ENCODE results near the gene PTPRE.

Gene PTPRE

GRCh38 chr10:127986531-127987466 is 79.9 kb downstream of the PTPRE start:
- no peak for DNase-seq

GRCh38 chr10:127987467-127988380 is 80.8 kb downstream of the PTPRE start:
- no peak for DNase-seq

- DNase-seq: no peak
Observed at GRCh38 chr10:127989481-127990012, 82.6 kb downstream of the PTPRE start.

DNA sequence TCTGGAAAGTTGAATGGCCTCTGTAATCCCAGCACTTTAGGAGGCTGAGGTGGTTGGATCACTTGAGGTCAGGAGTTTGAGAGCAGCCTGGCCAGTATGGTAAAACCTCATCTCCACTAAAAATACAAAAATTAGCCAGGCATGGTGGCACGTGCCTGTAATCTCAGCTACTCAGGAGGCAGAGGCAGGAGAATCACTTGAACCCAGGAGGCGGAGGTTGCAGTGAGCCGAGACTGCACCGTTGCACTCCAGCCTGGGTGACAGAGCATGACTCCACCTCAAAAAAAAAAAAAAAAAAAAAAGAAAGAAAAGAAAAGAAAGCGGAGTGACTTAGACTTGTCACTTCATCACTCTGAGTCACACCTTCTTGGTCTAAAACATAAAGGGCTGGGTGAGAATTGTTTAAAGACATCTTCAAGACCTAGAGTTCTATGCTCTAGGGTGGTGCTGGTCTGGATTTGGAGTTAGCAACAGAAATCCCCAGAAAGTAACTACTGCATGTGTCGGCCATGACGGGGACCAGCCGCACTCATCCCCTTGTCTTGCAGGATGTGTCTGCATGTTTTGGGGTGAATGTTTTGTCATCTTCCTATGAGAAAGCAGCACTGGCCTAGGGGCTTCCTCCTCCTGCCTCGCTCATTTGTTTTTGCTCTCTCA is 83.4 kb downstream of the PTPRE start:
- peak; percentile 29 for DNase-seq

GRCh38 chr10:127990846-127991542 is 84.1 kb downstream of the PTPRE start:
- no peak for DNase-seq

GRCh38 chr10:127991543-127992255 is 84.8 kb downstream of the PTPRE start:
- DNase-seq: no peak

DNA sequence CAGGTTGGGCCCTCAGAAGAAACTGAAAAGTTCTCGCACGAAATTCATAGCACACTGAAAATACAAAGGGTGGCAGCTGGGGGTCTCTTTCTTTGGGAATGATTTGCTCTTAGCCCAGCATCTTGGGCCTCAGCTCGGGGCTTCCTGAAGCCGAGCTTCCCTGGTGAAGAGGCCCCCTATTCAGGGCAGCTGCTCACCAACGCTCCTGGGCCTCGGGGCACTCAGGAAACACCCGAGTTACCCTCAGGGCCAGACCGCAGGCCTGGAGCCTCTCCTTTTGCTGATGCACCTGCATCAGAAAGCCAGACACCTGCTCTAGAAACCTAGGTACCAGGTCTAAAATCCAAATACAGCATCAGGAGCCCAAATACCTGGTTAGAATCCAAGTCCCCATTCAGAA is 85.5 kb downstream of the PTPRE start:
- no peak for DNase-seq

DNA sequence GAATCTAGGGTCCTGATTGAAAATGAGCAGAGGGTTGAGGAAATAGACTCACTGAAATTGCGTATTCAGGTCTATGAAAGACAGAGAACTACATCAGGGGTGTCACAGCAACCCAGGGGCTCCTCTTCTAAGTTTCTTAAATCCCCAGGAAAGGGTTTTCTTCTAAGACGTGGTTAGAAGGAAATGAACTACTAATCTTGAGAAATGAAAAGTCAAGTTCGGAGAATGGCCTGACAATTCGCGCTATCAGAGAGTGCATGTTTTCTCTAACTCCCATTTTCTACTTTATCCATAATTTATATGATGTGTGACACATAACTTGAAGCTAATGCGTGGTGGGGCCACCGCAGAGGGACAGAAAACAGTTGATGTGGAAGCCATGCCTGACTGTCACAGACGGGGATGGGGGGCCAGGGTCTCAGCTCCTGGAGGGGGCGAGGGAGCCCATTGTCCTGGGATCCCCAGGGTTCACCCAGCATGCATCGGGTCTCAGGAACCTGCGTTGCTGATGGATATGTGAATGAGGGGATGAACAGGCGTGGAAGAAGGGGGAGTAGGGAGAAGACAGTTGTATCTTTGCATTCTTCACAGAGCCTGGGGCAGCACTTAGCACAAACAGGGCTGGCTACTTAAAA is 86.3 kb downstream of the PTPRE start:
- DNase-seq: no peak

GRCh38 chr10:127995939-127996338 is 89.0 kb downstream of the PTPRE start:
- no peak for DNase-seq

DNA sequence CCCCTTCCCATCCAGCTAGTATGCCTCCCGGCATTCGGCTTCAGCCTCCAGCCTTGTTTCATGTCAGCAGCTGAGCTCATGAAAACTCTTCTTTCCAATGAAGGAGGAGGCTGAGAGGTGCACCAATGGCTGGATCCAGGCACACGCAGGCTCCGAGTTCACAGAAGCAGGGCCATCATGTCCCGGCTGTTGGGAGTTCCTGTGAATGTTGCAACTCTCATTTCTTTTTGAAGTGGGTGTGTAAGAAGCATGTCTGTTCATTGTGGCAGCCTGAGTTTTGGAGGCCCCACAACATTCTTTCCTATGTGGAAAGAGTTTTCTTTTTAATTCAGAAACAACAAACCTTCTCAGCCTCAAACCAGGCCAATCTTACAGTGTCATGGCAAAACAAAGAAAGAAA is 89.7 kb downstream of the PTPRE start:
- DNase-seq: no peak

- no peak for DNase-seq
Observed at GRCh38 chr10:127997271-127997670, 90.4 kb downstream of the PTPRE start.

- DNase-seq: no peak
Observed at GRCh38 chr10:127997937-127998336, 91.0 kb downstream of the PTPRE start.

GRCh38 chr10:127998501-127999144 is 91.7 kb downstream of the PTPRE start:
- DNase-seq: no peak

GRCh38 chr10:127999297-128000129 is 92.6 kb downstream of the PTPRE start:
- DNase-seq: no peak

GRCh38 chr10:128000471-128001362 is 93.8 kb downstream of the PTPRE start:
- DNase-seq: no peak

- no peak for DNase-seq
Observed at GRCh38 chr10:128001363-128001745, 94.5 kb downstream of the PTPRE start.

DNA sequence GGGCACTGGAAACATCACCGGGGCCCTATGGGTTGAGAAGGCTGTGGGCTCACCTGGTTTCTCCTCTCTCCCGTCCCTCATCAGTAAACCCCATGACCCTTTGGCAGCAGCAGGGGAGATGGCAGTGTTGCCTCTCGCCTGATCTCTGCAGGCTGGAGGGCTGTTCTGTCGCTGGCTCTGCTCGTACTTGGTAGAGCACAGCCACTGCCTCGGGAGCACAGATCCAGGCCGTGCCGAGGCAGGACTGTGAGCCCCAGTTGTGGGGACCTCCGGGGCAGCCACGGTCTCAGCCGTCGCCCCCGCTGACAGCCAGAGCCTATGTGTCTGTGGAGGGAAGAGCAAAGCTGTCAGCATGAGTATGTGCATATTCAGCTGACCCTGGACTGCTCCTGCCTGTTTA is 94.9 kb downstream of the PTPRE start:
- no peak for DNase-seq

DNA sequence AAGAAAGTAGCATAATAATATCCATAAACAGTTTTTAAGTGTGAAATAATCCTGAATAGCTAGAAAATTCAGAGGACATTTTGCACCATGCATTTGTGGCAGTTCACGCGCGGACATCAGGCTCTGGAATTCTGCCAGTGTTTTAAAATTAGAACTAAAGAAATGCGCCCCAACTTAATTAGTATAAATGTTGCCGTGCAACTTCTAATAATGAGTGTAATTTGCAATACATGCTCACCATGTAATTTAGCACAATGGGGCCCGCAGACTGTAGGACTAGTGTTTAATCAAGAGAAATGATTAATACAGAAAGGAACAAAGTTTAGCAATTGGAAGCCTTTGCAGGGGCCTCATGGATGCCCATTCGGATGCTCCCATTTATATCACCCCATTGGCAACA is 96.6 kb downstream of the PTPRE start:
- no peak for DNase-seq

DNA sequence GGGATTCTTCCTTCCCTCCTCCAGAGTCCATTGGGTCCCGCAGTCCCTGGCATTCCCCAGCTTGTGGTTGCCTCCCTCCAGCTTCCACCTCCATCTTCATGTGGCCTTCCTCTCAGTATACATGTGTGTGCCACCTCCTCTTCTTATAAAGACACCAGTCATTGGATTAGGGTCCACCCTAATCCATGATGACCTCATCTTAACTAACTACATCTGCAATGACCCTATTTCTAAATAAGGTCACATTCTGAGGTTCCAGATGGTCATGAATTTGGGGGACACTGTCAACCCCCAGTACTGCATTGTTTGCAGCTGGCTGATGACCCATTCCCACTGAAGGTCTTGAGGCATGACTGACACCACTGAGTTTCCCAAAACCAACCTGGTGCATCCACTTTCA is 99.0 kb downstream of the PTPRE start:
- no peak for DNase-seq
